GM18505 (cell line): ENCODE measurements around the gene NDUFA13.

Experiments used
- ATAC-seq: cut with Tn5 transposase; IDR thresholded peaks from one replicate; pipeline ENCODE4 v1.9.1; 2021; ENCODE audit not compliant: unreplicated experiment
- POLR2A ChIP-seq: IDR thresholded peaks from 4 replicates; pipeline ENCODE4 v1.6.1; 2011; ENCODE audit warnings: borderline replicate concordance; ENCODE audit not compliant: insufficient read depth, insufficient read length; ENCODE audit errors: extremely low read depth

NDUFA13 gene

DNA sequence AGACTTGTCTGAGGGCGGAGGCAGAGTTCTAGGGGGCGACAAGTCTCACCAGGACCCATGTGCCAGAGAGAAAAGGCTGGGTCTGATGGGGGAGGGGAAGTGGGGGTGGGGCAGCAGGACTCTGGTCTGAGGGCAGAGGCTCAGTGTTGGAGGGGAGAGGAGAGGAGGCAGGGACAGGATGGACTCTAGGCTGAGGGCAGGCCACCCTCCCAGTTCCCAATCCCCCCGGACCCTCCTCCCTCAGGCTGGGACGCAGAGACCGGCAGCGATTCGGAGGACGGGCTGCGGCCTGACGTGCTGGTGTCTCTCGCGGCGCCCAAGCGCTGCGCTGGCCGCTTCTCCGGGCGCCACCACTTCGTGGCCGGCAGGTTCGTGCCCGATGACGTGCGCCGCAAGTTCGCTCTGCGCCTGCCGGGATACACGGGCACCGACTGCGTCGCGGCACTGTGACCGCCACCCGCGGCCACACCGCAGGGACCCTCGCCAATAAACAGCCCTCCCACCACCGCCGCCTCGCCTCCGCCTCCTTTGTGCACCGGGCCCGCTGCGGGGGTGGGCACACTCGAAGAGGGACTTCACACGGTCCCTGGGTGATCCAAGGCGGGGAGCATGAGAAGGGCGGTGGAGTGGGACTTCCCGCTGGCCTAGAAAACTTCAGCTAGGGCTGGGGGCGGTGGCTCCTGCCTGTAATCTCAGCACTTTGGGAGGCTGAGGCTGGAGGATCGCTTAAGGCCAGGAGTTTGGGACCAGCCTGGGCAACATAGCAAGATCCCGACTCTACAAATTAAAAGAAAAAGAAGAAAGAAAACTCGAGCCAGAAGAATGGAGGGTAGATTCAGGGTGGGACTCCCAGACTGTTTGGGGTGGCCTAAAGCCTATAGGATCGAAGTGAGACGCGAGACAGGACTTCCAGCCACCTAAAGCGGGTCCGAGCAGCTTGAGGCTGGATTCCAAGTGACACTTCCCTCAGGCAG lies 21.3 kb downstream of the NDUFA13 start:
- TF ChIP-seq POLR2A = no peak
- no peak for ATAC-seq

DNA sequence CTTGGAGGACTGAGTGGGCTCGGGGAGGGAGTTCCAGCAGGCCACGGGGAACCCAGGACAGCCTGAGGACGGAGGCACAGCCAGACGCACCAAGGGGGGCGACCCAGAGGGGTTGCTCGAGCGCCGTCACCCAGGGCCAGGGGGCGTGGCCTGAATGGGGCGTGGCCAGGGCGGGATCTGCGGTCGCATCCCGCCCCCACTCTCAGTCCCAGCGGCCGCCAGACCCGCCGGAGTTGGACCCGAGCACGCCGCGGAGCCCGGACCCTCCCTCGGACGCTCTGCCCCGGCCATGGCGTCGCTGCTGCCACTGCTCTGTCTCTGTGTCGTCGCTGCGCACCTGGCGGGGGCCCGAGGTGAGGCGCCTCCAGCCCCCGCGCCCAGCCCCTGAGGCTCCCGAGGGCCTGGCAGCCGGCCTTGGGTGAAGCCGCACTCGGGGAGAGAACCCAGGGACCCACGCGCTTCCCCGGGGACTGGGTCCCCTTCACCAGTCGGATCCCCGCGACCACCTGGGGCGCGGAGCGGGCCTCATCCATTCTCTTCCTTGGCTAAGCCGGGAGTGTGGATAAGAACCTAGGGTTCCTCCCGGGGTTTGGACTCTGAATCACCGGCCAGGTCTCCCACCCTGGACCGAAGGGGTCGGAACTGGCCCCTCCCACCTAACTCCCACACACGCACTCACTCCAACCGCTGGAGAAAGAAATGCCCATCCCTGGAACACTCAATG lies 22.2 kb downstream of the NDUFA13 start, which contains the start of gene CILP2:
Gene CILP2, plus strand, starts transcription at position 205 of the 724 bp plus-strand sequence. Its CDS starts 85 bp downstream, at position 290.
- no peak for TF ChIP-seq POLR2A
- ATAC-seq = no peak

DNA sequence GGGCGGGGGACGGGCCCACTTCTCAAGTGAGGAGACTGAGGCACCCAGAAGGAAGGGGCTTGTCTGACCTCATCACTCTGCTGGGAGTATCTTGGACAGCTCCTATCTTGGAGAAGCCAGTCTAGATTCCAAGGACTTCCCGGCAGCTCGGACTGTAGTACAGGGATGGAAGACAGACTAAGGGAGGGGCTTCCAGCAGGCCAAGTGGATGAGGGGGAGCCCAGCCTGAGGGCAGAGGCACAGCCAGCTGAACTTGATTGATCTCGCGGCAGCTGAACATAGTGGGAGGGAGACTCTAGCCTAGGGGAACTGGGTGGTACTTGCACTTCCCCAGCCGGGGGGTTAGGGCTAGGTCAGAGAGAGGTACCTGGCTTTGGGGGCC lies 22.8 kb downstream of the NDUFA13 start:
- TF ChIP-seq POLR2A = no peak
- no peak for ATAC-seq

DNA sequence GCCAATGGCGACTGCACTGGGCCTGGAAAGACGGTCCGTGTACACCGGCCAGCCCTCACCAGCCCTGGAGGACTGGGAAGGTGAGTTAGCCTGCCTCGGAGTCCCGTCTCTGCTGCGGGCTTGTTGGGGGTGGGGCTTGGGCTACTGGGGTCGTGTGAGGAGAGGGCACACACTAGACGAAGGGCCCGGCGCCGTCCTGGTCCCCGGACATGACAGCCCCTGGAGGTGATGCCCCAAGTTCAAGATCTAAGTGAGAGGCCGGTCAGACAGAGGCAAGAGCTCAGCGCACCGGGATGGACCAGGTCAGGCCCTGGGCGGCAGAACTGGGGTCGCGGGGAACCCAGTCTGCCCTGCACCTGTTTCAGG lies 23.7 kb downstream of the NDUFA13 start:
- no peak for TF ChIP-seq POLR2A
- ATAC-seq = no peak

DNA sequence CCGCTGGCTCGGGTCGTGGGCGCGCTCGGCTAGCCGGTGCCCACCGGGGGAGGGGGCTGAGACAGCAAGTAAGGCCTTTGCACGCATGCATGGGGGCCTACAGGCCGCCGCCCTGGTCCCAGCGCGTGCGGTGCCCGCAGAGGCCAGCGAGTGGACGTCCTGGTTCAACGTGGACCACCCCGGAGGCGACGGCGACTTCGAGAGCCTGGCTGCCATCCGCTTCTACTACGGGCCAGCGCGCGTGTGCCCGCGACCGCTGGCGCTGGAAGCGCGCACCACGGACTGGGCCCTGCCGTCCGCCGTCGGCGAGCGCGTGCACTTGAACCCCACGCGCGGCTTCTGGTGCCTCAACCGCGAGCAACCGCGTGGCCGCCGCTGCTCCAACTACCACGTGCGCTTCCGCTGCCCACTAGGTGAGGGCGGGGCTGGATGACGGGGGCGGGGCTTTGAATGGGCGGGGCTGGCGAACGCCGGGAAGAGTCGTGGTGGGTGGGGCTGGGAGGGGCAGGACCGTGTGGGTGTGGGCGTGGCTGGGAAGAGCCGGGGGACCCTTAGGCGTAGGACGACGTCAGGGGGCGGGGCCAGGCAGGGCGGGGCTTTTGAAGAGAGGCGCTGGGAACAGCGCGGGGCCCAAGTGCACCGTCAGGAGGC lies 24.2 kb downstream of the NDUFA13 start:
- no peak for ATAC-seq
- no peak for TF ChIP-seq POLR2A

GRCh38 chr19:19540715-19541515 lies 24.9 kb downstream of the NDUFA13 start:
- no peak for ATAC-seq
- no peak for TF ChIP-seq POLR2A

- ATAC-seq = no peak
- no peak for TF ChIP-seq POLR2A
Observed at GRCh38 chr19:19541616-19542015, 25.6 kb downstream of the NDUFA13 start.

DNA sequence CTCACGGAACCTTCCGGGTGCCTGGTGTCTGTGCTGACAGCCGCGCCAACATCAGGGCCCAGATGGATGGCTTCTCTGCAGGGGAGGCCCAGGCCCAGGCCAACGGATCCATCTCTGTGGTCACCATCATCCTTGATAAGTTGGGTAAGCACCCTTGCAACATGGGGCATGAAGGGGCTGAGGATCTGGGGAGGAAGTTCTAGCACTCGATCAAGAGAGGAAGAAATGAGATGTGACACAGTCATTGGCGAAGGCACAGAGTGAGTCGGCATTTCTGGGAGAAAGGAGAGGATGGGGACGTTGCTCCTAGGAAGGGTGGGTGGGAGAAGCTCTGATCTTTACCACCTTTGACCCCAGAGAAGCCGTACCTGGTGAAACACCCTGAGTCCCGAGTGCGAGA lies 26.5 kb downstream of the NDUFA13 start:
- ATAC-seq = no peak
- no peak for TF ChIP-seq POLR2A

GRCh38 chr19:19543101-19543500 lies 27.1 kb downstream of the NDUFA13 start:
- ATAC-seq = no peak
- no peak for TF ChIP-seq POLR2A

DNA sequence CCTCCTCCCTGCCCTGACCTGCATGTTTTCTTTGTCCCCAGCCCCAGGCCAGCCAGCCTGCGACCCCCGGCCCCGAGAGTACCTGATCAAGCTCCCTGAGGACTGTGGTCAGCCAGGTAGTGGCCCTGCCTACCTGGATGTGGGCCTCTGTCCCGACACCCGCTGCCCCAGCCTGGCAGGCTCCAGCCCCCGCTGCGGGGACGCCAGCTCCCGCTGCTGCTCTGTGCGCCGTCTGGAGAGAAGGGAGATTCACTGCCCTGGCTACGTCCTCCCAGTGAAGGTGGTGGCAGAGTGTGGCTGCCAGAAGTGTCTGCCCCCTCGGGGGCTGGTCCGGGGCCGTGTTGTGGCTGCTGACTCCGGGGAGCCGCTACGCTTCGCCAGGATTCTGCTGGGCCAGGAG lies 27.6 kb downstream of the NDUFA13 start:
- ATAC-seq = no peak
- no peak for TF ChIP-seq POLR2A

DNA sequence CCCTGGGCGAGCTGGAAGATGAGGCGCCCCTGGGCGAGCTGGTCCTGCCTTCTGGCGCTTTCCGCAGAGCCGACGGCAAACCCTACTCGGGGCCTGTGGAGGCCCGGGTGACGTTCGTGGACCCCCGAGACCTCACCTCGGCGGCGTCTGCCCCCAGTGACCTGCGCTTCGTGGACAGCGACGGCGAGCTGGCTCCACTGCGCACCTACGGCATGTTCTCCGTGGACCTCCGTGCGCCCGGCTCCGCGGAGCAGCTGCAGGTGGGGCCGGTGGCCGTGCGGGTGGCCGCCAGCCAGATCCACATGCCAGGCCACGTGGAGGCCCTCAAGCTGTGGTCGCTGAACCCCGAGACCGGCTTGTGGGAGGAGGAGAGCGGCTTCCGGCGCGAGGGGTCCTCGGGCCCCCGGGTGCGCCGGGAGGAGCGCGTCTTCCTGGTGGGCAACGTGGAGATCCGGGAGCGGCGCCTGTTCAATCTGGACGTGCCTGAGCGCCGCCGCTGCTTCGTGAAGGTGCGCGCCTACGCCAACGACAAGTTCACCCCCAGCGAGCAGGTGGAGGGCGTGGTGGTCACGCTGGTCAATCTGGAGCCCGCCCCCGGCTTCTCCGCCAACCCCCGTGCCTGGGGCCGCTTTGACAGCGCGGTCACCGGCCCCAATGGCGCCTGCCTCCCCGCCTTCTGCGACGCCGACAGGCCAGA lies 28.4 kb downstream of the NDUFA13 start:
- no peak for TF ChIP-seq POLR2A
- ATAC-seq = no peak

GRCh38 chr19:19544954-19545591 lies 29.0 kb downstream of the NDUFA13 start:
- no peak for ATAC-seq
- TF ChIP-seq POLR2A = no peak
